NCI-H187 (cell line): ENCODE measurements around the gene ABHD16A.

ENCODE experiments used
- DNase-seq, 2 experiments: peaks; one replicate each; lab custom pipeline; 2025; lab: John Stamatoyannopoulos, UW

Gene ABHD16A

DNA sequence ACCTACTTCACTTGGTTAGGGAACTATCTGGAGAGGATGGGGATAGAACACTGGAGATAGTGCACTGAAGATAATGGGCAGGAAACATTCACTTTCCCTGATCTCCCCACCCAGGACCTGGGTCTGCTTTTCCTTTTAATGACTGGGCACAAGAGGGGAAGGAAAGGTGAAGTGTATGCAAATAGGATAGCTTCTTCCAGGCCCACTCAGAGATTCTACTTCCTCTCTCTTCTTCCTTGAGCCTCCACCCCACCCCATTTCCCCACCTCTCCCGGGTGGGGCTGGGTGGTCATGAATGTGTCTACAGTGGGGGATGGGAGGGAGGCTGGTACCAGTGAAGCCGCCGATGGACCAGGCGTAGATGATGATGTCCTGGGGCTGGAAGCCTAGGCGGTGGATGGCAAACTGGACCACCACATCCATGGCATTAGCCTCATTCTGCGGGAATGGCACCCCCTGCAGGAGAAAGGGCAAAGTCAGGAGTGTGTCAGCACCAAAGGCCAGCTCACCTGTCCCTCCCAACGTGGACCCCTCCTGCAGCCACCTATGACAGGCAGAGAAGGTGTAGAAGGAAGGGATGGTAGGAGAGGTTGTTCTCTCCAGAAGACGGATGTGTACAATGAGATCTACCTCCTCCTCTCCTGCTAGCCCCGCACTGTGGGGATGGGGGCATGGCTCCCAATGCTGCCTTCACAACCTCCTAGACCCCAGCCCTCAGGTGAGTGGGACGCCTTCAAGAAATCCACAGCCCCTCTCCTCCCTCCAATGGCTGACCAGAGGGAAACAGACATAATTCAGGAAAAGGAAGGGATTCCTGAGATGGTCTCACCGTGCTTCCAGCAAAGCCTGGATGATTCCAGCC is 13.6 kb downstream of the ABHD16A start:
- DNase-seq = no peak

DNA sequence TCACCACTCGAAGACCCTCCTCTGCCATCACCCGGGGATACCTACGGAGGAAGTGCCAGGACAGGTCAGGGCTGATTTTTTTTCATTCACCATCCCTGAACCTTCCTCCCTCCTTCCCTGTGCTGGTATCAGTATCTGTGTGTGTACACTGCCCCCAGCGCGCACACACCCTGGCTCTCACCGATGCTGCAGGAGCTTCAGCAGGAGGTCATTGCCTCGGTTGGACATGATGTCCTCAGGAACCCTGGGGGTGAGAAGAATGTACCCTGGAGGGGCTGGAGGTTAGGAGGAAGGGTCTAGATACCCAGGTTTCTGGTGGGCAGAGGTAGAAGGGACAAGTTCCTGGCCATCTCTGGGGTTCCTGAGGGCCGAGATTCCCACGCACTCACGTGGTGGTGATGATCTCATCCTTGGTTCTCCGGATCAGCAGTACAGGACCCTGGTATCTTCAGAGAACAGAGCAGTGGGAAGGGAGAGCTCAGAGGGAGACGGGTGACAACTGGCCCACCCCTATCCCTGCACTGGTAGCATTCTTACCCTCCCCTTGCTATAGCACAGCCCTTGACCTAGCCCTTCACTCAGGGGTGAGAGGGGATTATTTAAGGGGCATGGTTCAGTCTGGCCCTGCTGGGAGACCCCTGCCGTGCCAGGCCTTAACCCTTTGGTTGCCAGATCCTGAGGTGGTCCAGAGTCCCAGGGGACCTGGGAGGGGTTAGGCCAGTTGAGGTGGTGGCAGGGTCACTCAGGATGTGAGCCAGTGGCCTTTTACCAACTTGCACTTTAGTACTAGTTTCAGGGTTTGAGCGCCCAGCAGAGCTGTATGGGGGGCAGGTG is 15.0 kb downstream of the ABHD16A start:
- DNase-seq = no peak

DNA sequence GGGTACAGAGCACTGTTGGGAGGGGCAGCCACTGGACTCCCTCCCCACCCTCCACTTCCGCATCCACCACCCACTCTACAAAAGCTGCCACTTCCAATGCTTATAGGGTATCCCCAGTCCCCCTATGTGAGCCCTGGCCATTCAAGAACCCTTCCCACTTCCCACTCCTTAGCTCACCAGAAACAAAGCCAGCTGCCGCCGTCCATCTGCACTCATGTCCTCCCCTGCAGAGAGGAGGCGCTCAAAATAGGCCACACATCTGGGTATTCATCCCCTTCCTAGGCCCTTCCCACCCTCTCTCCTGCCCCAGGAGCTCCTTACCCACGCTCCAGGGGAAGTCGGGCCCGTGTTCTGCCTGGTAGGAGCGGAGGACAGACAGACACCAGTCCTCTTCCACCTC is 15.8 kb downstream of the ABHD16A start:
- no peak for DNase-seq

DNA sequence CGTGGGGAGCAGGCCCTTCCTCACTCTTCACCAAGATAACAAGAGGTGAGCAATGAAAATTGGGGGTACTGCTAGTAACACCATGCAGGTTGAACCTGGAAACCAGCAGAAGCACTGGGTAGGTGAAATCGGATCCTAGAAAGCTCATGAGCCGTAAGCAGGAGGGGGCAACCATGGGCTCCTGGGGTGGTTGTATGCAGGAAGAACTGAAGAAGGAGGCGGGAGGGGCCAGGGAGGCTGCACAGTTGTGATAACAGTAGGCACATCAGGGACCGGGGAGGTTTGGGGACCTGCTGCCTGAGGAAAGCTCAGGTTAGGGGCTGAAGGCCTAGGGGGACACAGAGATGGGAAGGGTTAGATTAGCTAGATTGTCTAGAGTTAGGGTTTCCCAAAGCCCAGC is 16.6 kb downstream of the ABHD16A start:
- no peak for DNase-seq

DNA sequence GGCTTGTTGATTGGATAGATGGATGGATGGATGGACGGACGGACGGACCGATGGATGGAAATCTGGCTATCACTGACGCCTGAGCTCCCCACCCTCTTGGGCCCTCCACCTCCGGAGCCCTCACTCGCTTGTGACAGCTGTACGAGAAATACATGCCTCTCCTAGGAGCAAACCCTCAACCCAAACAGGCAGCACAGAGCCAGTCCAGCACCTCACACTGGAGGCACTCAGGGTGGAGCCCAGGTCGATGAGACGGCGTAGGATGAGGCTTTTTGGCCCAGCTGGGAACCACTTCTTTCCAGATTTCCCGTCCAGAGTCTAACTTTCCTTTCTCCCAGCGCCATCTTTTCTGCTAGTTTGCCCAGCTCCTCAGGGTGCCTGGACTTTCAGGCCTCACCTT is 19.5 kb downstream of the ABHD16A start:
- no peak for DNase-seq

DNA sequence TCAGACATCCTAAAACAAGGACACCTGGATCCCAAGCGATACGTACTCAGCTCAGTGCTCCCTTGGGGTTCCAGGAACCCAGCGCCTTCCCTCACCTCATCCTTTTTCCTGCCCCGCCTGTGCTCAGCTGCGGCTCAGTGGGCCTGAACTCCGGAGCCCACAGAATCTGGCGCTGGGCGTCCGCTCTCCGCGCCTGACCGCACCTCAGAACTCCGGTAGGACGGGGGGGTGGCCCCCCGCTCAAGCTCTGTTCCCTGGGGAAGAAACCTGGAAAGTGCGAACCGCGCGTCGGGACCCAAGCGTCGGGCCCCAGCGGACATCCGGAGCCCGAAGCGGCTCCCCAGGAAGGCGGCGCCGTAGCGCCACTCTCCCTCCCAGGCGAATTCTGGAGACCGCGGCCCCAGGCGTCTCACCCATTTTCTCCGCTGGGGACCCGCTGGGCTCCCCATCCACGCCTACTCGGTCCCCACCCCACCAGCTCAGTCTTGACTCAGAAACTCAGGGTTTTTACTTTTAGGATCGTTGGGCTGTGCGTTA is 21.9 kb downstream of the ABHD16A start:
- DNase-seq = peak in 1 of 2 experiments; percentile 3

DNA sequence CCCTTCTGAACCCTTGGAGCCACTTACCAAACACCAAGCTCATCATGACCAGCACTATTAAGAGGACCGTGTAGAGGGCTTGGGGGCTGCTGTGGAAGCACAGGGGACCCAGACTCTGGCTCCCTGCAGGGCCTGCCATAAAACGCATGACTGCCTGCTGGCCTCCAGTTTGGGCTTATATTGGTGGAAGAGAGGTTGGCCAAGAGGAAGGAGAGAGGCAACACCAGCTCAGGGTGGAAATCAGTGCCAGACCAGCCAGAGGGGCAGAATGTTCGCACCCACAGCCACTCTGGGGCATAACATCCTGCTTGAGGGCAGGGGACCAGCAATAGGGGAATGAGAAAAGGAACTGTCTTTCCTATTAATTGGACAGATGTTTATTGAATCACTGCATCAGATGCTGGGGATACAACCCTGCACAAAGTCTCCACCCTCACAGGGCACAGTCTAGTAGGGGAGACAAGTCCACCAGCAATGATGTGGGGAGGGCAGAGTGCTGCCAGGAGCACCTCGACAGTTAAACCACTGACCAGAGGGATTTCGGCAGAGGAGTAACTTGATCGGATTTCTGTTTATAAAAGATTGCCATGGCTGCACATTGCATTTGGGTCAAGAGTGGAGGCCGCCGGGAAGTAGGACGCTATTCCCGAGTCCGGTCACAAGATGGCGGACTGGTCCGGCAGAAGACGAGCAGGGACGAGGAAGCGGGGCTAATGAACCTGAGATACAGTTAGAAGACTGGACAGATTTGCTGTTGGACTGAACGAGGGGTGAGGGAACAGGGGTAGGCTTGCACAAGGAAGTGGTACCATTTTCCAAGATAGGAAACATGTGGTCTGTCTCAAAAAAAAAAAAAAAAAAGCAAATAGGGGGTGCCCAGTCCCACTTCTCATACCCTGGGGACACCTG is 22.6 kb downstream of the ABHD16A start, which contains the start of gene LY6G5C:
TSS of gene LY6G5C (minus strand) at position 842 of the 909 bp plus-strand sequence. CDS start at position 148, 694 bp downstream.
- peak; percentile 18 to 60 for DNase-seq

DNA sequence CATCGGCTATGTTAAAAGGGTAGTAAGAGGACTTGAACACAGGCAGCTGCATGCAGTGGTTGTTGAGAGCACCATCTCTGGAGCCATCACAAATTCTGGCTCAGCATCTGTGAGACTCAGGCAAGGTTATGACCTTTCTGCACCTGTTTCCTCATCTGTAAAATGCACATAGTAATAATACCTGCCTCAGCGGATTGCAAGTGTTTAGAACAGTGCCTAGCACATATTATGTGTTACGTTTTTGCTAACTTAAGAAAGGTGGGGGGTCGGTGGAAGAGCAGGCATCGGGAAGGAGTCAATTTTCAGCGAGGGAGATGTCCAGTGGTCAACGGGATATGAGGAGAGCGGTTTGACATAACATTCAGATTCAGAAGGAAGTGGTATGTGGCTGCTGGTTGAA is 25.2 kb downstream of the ABHD16A start:
- DNase-seq = no peak

DNA sequence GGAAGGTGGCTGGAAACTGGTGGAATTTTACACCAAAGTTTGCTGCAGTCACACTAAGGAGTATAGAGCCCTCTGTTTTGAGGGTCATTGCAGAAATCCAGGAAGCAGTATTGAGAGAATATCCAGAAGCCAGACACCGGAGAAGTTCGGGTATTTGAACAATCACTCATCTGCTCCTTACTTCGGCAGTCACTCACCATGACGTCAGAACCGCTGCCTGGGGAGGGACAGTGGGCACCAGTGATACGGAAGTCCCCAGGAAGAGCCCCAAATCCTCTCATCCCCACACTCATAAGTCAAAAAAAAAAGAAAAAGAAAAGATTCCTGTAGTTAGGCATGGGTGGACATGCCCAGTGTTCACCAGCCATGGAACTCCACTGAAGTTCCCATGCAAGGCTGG is 26.2 kb downstream of the ABHD16A start:
- DNase-seq = no peak

DNA sequence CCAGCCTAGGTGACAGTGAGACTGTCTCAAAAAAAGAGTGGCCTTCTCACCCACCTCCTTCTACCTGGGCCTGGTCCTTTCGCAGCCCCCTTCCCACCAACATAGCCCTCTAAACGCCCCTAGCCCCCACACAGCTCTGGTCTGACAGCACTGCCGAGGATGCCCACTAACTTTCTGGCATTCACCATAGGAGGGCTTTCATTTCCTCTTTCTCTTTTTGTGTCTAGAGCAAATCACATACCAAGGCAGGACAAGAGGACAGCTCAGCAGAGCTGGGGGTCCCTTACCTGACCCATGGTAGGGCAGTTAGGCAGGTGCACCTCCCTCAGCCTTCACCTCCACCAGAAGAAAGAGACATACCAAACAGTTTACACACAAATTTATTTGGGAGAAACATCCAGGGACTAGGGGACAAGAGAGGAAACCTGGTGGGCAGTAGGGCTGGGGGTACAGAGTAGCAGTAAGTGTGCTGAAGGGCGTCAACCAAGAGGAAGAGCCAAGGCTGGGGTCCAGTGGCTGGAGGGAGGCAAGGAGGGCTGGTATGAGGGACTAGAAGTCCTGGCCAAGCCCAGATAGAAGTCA is 26.7 kb downstream of the ABHD16A start:
- no peak for DNase-seq

DNA sequence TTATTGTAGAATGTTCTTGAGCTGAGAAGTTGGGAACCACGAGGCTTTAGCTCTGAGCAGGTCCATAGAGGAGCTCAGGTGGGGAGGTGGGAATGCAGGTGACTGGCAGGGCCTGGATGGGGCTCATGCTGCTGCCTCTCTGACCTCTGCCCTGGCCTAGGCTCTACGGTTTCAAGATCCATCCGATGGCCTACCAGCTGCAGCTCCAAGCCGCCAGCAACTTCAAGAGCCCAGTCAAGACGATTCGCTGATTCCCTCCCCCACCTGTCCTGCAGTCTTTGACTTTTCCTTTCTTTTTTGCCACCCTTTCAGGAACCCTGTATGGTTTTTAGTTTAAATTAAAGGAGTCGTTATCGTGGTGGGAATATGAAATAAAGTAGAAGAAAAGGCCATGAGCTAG is 33.4 kb downstream of the ABHD16A start, which contains the start of gene LY6G5B:
TSS of gene LY6G5B (plus strand) at position 301 of the 400 bp plus-strand sequence. CDS start 975 bp downstream, outside the sequence.
- DNase-seq = no peak

DNA sequence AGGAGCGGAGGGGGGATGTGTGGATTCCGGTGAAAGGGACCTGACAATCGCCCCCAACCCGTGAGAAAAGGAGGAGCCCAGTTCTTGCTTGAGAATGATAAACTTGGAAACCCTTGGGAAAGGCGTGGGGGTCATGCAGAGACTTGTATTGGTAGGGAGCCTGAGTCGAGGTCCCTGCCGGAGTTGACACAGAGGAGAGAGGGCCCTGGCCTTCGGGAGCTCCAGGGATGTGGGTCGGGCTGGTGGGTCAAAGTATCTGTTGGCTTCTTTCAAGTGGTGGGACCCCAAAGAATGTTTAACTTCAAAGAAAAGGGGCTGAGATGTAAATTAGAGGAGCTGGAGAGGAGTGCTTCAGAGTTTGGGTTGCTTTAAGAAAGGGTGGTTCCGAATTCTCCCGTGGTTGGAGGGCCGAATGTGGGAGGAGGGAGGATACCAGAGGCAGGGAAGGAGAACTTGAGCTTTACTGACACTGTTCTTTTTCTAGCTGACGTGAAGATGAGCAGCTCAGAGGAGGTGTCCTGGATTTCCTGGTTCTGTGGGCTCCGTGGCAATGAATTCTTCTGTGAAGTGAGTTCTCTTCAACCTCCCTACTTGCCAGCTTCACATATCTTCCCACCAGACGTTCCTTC is 36.7 kb downstream of the ABHD16A start:
- DNase-seq = no peak

DNA sequence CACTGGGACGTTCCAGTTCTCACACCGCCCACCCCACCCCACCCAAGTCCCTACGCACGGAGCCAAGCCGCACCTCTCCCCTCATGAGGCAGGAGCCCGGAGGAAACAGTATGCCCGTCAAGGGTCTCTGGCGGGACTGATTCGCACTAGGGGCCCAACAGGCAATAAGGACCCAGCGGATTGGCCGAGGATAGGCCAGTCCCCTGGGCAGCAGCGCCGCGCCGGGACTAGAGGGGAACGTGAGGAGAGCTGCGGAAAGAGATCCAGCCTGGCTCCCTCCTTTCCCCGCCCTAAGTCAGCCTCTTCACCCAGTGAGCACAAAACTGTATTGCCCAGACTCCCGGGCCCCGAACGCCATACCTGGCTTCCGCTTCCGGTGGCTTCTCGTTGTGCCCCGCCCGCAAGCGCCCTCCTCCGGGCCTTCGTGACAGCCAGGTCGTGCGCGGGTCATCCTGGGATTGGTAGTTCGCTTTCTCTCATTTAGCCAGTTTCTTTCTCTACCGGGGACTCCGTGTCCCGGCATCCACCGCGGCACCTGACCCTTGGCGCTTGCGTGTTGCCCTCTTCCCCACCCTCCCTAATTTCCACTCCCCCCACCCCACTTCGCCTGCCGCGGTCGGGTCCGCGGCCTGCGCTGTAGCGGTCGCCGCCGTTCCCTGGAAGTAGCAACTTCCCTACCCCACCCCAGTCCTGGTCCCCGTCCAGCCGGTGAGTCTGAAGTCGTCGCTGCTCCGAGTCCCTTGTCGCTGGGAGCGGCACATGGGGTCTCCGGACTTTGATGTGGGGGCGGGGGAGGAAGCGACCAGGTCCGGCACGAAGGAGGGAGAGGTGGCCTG is 37.4 kb downstream of the ABHD16A start, which contains the start of gene CSNK2B:
TSS of gene CSNK2B (plus strand) at position 580 of the 836 bp plus-strand sequence. CDS start 752 bp downstream, outside the sequence.
- DNase-seq = peak; percentile 84 to 95

DNA sequence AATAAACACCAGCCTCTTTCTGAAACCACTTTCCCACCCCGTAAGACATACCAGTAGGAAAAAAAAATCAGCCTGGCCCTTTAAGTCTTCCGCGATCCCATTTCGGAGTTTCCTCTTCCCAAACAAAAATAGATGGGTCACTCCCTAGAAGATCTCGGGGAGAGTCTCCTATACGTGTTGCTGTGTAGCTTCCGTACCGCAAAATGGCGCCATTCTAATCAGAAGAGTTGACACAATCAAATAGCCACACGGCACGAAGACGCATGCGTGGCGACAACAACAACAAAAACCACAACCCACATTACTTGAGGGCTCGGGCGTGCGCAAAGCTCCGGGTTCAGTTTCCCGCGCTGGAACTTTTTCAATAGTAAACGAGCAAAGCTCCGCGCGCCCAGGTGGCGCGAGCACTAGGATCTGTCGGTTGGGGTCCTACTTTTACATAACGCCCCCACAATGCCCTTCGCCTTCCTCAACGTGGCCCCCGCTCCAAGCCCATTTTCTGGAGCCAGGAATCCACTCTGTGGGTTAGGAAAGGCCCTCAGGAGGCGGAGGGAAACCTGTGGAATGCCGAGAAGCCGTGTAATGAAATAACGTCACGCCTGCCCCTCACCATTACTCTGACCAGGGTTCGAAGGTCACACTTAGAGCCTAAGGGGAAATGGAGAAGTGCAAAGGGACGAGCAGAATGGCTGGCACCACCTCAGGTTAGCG is 38.2 kb downstream of the ABHD16A start, which contains the start of gene GPANK1:
TSS of gene GPANK1 (minus strand) at position 208 of the 711 bp plus-strand sequence. CDS start 519 bp downstream, outside the sequence.
- DNase-seq = peak; percentile 59 to 71

DNA sequence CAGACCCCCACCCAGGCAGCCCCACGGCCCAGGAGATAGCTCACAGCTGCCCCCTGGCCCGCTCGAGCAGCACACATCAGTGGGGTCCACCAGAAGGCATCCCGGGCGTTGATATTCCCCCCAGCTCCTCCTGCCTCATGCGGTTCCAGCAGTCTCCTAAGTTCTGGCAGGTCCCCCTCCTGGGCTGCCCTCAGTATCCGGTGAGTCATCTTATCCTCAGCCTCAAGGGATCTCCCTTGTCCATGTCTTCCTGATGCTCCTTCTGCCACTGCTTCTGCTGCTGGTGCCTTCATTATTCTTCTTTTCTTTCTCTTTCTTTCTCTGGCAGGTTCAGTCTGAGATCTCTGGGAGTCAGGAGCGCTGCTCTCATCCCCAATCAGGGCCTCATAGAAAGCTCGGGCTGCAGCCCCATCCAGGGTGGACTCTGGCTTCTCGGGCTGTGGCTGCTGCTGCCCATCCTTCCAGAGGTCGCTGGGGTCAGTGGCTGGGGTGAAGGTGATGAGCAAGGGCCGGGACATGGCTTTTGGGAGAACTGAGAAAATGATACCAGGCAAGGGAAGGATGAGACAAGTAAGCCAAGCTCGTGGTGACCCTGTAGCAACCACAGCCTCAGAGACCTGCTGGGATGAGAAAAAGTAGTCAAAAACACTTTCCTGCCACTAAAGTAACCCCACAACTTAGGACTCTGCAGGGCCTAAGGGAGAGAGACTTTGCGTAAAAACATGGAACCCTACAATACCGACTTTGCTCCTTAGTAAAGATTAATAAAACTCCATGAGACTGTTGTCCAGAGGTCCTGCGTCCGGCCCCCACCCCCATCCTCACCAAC is 38.9 kb downstream of the ABHD16A start:
- DNase-seq = no peak

DNA sequence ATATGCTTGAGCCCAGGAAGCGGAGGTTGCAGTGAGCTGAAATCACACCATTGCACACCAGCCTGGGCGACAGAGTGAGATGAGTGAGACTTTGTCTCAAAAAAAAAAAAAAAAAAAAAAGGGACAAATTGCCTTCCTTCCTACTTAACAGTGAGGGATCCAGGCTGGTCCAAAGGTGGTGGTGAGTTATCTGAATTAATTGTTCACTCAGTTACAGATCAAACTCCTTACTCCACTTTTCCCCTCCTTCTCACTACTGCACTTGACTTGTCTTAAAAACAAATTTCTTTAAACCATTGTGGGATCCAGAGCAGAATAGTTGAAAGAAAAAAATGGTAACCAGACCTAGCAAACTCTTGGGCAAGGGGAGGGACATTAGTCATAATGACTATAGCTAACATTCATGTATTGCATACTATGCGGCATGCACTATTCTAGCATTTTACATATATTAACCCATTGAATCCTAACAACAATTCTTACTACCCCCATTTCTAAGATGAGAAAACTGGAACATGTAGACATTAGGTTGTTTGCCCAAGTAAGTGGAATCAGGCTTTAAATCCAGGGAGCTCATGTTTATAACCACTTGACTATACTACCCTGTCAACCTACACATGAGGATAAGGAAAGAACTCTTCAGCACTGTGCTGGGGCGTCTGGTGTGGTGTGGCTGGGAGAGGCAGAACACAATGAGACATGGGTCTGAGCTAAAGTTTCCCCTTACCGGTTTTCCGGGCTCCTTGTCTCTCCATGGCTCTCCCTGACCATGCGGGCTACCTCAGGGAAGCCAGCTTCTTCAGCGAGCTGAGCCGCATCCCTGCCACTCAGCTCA is 39.8 kb downstream of the ABHD16A start:
- no peak for DNase-seq
